ENCODE results near the gene KIAA0232.
"Not testable (repeated sequence)": the region's sequence is repeated elsewhere in the genome, so short reads cannot be mapped to it uniquely, and the experiment has no call there.

Gene KIAA0232

DNA sequence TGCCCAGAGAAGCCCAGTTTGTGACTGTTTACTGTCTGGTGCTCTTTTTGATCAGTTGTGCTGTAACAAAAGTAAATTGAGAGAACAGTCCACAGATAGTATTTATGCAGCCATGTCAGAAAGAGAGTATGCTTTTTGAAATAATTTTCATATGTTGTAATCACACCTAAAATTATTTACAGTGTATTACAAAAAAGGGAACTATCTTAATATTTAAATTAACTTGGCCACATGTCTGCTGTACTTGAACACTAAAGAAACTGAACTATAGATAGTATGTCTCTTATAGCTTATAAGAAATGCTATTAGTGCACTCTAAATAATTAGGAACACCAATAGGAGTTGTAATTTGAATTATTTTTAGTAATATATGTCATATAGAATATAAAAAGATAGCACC is 30.2 kb downstream of the KIAA0232 start:
- no peak for DNase-seq

DNA sequence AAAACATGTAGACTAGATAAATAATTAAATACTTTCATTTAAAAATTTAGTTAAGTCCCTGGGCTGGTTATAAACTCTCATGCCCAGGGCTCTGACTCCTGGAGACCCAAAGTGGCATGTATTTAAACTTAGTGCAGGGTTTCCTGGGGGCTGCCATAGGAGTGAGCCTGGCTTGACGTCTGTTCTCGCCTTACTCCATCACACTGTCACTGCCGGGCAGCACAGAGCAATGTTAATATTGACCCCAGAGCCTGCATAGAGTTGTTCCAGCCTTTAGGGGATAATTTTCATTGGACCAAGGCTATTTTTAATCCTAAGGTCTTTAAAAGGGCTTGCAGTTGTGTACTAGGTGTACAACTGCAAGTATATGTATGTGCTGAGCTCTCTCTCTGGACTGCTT is 31.2 kb downstream of the KIAA0232 start:
- no peak for DNase-seq

DNA sequence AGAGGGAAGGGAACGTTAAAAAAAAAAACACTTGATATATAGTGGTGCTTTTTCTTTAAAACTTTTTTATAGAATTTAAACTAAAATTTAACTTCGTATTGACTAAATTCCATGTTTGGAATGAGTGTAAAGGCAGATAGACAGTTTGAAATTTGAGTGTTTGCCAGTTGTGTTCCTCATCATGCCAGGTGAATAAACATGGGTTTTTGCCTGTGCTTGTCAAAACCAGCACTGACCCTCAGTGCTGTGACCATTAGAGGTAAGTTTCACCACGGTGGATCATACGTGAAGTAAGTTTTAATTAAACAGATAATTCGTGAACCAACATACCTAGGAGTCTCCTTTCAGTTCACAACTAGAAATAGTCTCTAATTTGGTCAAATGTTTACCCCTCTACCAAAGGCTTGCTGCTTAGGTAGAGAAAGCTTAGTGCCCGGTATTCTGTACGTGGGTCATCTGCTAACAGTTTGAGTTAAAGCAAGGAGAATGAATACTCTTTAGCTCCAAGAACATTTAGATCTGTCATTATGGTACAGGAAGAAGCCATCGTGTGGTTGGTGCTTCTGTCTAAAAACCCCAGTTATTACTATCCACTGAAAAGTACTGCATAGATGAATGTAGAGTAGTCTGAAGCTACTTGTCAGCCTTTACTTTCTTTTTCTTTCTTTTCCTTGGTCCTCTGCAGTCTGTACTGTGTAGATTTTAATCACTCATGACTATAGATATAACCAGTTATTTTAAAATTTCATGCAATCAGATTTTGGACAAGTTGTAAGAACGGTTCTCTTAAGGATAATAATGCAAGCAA is 32.7 kb downstream of the KIAA0232 start:
- DNase-seq = no peak

DNA sequence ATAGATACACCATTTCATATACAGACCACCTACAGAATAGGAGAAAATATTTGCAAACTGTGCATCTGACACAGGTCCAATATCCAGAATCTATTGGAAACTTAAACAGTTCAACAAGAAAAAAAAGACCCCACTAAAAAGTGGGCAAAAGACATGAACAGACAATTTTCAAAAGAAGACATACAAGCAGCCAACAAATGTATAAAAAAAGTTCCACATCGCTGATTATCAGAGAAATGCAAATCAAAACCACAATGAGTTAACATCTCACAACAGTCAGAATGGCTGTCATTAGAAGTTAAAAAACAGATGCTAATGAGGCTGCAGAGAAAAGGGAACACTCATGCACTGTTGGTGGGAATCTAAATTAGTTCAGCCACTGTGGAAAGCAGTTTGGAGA is 36.8 kb downstream of the KIAA0232 start:
- no peak for DNase-seq

DNA sequence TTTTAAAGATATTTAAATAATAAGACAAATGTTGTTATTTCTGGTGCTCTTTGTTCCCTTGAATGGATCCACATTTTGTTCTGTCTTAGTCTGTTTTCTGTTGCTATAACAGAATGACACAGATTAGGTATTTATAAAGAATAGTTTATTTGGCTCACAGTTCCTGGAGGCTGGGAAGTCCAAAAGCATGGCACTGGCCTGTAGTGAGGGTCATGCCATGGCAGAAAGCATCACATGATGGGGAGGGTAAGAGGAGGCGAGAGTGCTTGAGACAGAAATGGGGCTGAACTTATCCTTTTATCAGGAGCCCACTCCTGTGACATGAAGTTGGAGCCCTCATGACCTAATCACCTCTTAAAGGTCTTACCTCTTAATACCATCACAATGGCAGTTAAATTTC is 38.2 kb downstream of the KIAA0232 start:
- DNase-seq = no peak

DNA sequence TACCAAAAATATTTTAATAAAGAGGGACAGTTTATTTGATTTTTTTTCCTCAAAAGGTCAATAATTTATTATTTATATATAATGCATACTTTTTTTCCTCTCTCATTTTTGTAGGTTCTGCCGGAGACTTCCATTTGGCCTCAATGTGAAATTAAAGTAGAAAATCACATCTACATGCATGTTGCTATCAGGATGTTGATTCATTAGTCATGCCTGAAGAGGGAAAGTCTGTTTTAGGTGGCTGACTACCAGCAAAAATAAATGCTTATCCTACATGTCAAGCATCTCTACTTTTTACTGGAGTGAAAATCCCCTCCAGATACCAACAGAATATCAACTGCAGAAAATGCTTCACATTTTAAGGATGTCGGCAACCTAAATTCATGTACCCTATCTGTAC is 41.5 kb downstream of the KIAA0232 start:
- DNase-seq = no peak

DNA sequence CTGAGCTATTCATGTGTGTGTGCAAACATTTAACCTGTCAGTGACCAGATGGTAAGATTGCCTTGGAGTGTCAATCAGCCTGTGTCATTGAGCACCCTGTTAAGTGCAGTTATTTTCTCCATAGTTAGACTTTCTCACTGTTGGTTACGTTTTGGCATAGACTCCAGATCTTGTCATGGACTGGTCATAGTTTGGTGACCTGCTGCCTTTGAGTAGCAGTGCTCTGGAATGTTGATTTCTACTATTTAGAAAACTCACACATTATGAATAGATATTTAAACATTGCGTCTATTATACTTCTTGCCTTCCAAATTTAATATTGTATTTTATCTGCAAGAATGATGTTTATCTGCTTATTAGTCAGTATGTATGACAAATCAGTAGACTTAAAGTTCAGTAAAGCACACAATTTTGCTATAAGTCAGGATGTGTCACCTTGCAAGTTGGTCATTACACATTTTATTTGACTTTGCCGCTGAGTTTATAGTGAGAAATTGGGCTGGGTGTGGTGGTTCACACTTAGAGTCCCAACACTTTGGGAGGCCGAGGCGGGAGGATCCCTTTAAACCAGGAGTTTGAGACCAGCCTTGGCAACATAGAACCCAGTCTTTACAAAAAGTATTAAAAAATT is 42.4 kb downstream of the KIAA0232 start:
- DNase-seq = no peak

DNA sequence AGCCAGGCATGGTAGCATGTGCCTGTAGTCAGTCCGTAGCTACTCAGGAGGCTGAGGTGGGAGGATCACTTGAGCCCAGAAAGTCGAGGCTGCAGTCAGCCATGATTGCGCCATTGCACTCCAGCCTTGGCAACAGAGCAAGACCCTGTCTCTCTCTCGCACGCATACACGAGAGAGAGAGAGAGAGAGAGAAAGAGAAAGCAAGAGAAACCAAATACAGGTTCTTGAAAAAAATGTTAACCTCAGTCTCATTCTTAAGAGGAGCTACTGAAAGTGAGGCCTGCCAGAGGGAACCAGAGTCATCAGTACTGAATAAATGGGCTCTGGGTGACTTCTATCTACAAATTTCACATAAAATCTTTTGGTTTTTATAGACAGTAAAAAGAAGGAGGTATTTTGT is 42.9 kb downstream of the KIAA0232 start:
- DNase-seq = no peak

DNA sequence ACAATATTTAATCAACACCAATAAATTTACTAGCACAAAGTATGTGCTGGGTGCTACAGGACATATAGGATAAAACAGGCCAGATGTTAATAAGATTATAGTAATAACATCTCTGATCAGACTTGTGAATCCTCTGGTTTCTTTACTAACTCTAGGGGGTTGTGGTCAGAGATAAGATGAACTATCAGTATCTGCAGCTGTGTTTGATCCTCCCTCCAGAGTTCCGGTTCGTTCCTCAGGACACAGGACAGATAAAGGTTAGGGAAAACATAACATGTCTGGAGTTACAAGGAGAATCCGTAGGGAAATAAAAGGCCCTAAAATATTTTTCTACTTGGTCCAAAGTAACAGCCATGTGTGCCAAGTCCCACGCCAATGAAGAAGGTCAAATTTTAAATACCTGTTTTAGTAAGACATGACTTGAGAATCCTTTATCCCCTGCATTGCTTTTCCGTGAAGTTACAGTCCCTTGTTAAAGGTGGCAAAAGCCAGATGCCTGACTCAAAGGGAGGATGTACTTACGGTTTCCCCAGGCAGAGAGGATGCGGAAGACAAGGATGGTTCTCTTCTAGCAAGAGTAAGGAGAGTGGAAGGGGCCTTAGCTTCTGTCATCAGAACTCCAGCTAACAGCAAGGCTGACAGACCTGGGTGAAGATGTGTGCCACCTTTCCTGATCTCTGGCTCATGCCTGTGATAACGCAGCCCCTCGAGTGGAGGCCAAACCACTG is 44.4 kb downstream of the KIAA0232 start:
- DNase-seq = no peak

DNA sequence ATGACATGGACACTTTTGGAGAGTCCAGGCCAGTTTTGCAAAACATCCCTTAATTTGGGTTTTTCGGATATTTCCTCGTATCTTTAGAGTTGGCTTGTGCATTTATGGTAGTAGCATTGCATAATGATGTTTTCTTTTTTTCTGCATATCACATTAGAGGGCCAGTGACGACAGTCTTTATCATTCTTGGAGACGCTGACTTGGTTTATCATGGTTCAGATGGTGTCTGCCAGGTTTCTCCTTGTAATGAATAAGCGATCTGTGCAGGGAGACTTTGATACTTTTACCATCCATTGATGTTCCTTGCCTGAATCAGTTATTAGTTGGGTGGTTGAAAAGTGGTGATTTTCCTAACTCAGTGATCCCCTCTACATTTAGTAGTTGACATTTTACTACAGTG is 46.6 kb downstream of the KIAA0232 start:
- DNase-seq = no peak

DNA sequence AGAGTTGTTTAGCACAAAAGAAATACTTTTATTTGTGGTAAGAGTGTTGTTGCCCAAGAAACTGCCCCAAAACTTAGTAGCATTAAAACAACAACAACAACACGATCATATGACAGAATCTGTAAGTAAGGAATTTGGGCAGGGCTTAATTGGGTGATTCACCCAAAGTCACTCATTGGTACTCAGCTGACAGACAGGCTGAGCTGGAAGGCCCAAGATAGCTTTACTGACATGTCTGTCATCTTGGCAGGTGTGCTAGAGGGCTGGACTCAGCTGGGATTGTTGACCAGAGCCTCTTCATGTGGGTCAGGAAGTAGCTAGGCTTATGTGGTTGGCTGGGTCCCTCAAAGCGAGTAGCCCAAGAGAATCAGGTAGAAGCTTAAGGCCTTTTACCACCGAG is 52.3 kb downstream of the KIAA0232 start:
- peak; percentile 48 for DNase-seq

DNA sequence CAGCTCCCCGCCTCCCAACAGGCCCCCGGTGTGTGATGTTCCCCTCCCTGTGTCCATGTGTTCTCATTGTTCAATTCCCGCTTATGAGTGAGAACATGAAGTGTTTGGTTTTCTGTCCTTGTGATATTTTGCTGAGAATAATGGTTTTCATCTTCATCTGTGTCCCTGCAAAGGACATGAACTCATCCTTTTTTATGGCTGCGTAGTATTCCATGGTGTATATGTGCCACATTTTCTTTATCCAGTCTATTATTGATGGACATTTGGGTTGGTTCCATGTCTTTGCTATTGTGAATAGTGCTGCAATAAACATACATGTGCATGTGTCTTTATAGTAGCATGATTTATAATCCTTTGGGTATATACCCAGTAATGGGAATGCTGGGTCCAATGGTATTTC is 53.1 kb downstream of the KIAA0232 start:
- DNase-seq = not testable (repeated sequence)

DNA sequence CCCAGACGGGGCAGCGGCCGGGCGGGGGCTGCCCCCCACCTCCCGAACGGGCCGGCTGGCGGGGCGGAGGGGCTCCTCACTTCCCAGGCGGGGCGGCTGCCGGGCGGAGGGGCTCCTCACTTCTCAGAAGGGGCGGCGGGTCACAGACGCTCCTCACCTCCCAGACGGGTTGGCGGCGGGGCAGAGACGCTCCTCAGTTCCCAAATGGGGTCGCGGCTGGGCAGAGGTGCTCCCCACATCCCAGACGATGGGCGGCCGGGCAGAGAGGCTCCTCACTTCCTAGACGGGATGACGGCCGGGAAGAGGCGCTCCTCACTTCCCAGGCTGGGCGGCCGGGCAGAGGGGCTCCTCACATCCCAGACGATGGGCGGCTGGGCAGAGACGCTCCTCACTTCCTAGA is 54.6 kb downstream of the KIAA0232 start:
- DNase-seq = not testable (repeated sequence)

DNA sequence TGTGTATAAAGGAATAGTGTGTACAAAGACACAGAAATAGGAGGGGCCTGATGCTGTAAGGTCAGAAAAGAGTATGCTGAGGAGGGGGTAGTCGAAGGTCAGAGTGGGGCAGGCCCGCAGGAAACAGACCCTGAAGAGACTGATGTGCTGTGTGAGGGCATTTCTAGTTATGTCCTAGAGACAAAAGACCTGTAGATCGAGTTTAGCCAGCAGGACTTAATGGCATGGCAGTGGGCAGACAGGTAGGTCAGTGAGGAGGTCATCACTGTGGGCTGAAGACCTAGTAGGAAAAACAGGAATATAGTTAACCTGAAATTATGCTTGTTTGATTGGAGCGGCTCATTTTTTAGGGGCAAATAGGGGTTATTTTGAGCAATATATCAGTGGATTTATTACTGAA is 57.1 kb downstream of the KIAA0232 start:
- no peak for DNase-seq

DNA sequence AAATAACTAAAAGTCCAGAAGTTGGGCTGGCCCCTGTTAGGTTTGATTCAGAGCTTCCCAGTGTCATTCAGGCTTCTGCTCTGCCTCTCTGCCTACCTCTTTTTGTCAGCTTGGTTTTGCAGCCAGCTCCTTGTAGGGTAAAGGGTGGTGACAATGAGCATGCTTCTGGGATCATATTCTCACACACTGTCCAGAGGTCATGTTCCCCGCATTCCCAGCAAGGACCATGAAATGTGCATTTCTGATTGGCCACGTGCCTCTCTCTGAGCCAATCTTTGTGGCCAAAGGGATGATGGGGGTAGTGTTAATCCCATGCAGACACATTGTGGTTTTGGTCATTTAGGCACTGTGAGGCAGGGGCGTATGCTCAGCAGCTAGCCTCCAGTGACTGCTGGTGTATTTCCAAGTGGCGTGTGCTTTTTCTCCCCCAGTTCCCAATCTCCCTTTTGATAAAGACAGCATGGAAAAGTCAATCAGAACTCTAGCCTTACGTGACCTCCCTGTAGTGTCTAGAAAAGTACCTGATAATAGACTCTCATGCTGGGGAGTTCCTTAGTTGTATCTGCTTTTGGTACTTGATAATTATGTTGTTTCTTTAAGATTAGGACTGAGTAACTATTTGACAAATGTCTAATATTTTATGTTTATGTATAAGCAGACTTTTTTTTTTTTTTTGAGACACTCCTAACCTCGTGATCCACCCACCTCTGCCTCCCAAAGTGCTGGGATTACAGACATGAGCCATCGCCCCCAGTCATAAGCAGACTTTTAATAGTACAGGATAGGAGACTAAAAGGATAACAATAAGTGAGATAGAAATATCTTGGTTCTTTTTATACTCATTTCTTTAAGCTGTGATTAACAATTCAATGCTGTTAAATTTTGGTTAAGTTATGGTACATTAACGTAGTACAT is 57.8 kb downstream of the KIAA0232 start:
- no peak for DNase-seq

DNA sequence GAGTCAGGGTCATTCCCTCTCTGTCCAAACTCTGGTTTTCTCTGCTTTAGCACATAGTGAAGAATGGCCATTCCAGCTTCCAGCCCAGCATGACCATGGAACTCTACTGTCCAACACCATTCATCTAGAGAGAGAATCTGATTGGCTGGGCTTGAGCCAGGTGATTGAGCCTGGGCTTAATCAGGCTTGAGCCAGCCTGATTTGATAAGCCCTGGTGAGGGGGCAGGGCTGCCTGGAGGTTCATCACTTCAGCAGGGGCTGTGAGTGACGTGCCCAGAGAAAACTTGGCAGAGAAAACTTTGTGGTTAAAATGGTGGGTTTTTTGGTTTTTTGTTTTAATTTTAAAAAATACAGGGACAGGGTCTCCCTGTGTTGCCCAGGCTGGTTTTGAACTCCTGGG is 62.5 kb downstream of the KIAA0232 start:
- no peak for DNase-seq

DNA sequence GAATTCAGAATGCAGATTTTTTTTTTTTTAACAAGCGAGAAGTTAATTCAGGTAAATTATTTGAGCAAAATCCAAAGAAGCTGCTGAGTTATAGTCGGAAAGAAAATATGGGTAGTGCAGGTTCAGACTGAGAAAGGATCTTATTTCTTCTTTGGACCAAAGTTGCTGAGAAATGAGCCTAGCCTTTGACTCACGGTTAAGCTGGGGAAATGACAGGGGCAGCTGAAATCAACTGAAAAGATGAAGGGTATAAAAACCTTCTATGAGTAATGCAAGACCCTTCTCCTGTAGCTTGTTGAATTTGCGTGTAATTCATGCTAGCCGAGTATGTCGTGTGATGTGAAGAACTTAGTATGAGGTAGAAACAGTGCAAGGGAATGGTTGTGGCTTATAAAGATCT is 63.0 kb downstream of the KIAA0232 start:
- DNase-seq = no peak

DNA sequence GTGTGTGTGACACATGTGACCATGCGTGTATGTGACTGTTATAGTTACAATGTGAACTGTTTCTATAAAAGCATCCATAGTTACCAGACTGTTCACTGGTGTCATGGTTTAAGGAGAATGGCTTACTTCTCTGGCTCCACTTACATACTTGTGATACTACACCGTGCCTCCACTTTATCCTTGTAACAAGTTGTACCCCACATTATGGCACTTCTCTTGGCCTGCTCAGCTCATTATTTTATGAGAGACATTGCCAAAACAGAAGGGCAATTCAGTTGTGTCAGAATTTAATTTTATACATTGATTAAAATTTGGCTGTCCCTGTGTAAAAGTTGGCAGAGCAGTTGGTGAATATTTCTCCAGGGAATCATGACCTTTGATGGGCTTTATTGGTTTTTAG is 64.7 kb downstream of the KIAA0232 start:
- no peak for DNase-seq

DNA sequence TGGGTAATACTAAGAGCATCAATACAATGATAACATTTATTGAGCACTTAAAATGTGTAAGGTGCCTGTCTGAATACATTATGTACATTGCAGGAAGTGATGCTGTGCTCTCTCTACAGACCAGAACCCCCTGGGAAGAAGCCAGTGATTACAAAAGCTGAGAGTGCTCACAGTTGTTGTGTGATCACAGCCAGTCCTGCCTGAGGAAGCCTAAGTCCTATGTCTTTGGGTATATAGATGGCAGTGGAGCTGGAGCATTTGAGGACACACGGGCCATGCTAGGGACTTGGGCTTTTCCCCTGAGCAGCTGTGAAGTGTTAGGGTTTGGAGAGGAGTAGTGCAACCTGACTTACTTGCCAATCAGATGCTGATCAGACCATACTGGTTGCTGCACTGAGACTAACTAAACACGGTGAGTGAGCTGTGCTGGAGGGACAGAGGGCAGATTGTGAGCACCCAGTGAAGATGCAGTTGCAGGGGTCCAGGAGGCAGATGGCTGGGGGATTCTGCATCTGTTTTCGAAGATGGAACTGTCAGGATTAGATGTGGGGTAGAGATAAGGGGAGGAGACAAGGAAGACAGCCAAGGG is 66.3 kb downstream of the KIAA0232 start:
- no peak for DNase-seq

DNA sequence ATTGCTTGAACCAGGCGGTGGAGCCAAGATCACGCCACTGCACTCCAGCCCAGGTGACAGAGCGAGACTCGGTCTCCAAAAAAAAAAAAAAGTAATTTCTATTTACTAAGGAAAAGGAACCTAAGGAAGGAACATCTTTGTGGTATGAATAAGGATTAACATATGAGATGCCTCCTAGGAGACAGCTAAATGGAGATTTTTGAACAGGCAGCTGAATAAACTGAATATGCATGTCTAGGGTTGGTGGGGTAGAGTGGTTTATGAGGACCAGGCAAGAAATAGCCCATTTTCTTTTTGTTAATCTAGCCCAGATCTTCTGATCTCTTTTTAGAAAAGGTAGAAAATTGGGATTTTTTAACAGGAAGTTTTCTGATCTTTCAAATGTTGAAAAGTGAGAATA is 67.2 kb downstream of the KIAA0232 start:
- DNase-seq = no peak

DNA sequence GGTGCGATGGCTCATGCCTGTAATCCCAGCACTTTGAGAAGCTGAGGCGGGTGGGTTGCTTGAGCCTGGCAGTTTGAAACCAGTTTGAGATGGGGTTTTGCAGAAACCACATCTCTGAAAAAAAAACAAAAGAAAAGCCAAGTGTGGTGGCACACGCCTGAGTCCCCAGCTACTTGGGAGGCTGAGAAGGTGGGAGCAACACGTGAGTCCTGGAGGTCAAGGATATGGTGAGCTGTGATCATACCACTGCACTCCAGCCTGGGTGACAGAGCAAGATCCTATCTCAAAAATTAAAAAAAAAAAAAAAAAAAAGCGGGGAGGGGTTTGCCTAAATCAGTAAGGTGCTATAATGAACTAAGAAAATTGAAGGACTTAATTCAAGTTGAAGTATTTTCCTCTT is 68.9 kb downstream of the KIAA0232 start:
- DNase-seq = no peak

DNA sequence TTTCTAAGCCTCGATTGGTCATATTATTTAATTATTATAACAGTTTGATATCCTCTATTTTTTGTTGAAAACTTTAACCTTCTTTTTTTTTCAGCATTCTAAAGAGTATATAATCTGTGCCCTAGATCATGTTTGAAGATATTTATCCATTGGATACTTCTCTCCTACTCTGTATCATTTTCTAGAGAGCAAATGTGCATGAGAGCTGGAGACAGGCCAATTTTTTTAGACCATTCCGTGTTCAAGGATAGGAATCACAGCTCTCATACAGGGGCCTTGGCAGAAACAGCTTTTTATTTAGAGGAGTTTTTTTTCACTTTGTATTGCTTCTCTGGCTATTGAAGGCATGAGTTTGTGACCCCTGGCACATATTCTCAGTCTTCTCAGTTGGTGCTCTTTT is 69.4 kb downstream of the KIAA0232 start:
- DNase-seq = no peak

DNA sequence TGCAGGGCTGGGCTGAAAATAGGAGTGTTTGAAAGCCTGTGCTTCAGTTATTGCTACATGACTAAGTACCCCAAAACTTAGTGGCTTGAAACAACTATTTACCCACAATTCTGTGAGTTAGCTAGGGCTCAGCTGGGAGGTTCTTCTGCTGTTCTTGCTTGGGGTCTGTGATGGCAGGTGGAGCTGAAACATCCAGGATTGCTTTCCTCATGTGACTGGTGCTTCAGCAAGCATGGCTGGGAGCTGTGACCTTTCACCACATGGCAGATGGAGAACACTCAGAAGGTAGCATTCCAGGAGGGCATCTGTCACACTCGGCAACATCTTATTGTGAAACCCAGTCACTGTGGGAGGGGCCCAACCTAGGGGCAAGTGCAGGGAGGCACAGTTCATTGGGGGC is 70.1 kb downstream of the KIAA0232 start:
- peak; percentile 42 for DNase-seq
